ENCODE results near the gene MAF.

Gene MAF

DNA sequence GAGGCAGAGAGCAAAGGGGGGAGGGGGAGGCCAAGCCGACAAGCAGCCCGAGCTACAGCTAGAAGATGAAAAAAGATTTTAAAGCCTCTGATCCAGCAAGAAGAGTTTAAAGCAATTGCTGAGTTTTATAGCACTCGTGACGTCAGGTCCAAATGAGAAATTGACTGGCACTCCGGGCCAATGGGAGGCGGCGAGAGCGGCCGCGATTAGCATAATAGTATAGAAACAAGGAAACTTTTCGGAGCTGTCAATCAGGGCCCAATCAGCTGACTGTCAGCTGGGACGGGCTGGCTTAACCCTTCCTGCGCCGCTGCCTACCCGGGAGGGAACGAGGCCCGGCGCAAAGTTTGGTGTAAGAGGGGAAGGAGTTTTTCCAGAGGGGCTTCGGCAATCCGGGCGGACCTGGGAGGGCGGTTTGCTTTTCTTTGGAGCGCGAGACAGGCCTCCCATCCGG lies at the start of gene MAF:
Gene MAF (minus strand): TSS at position 100 of the 454 bp plus-strand sequence. CDS start 835 bp downstream, outside the sequence.
- peak; percentile 80 to 81 for DNase-seq (ENCODE audit: low read depth in 2 of 2)

DNA sequence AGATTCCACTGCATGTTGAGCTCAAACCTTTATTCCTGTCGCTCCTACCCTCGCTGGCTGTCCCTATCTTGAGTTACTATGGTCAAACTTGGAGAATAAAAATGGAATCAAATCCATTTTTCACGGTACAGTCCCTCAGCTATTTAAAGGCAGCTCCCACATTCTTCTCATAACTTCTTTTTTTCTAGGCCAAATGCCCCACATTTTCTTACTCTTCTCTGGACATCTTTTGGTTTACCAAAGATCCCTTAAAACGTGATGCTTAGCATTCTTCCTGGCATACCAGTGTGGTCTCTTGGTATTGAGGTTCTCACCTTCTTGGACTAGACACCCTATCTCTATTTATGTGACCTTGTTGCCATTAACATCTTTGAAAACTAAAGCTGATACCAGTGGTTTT lies 48.3 kb upstream of the MAF start:
- DNase-seq (ENCODE audit: low read depth in 2 of 2) = no peak

DNA sequence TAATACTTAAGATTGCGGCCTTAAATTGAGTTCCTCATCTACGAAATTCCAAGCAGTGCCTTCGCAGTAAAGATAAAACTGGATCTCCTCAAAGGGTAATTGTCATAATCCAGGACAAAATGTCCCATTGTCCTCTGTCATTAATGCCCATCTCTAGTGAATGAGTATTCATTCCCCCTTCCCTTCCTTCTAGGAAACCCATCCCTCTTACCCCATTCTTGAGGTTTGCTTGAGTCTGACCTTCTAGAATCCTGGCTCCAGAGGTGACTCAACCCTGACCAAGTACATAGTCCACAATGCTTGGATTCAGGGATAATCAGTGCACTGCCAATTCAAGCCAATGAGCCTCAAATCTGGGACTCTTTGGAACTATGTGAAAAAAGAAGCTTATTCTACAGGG lies 47.0 kb upstream of the MAF start:
- DNase-seq (ENCODE audit: low read depth in 2 of 2) = no peak

DNA sequence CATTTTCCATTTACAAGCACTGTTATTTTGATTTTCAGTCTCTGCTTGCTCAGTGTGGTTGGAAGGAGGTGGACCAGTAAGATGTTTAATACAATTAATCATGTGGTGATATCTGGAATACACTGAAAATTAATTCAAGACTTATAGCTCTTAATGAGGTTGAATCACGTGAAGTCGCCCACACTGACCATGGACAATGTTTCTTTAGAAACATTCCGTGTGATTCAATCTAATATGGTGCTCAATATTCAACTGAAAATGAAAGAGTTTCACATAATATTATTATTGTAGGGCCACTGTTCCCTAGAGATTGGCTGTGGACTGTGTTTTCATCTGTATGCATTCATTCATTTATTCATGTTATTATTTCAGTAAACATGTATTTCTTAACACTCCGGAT lies 45.2 kb upstream of the MAF start:
- DNase-seq (ENCODE audit: low read depth in 2 of 2) = no peak

DNA sequence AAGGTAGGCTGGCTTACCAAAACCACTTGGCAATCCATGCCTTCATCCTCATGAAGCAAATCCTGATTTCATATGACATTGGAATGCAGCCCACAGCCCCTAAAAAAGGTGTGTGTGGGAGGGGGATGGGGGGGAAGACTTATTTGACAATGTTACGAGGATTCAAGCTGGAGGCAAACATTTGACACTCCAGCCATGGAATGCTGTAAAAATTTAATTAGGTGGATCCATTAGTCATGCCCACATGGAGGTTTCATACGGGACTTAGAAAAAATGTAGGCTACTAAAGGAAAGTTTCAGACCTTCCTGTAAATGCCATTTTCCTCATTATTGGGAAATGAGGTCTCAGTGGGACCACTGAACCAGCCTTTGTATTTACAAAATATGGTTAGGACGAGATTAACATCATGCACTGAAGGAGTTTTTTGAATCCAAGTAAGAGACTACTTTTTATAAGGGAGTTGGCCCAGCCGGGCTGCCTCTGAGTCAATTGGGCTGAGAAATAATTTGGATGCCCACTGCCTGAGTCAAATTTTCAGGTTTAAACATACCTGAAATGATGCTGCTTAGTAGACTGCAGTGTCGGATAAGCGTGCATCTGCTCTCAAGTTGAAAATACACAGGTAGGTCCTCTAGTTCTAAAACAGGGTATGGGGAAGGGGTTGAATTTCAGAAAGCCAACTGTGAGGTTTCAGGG lies 44.6 kb upstream of the MAF start:
- DNase-seq (ENCODE audit: low read depth in 2 of 2) = no peak

DNA sequence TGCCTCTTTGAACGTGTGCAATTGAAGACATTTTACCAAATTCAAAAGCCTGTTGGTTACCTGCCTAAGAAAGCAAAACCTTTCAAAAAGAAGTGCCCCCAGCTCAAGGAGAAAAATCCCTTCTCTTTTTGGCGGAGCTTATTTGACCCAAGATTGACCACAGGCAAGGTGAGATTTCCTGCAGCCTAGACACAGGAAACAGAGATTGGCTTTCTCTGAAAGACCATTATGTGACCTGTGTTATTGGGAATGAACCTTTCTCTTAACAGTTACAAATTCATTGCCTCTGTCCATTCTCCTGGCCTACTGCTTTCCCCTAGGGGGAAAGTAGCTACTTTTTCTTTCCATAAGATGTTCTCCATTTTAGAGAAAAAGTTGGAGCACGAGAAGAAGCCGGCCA lies 42.1 kb upstream of the MAF start:
- no peak for DNase-seq (ENCODE audit: low read depth in 2 of 2)

DNA sequence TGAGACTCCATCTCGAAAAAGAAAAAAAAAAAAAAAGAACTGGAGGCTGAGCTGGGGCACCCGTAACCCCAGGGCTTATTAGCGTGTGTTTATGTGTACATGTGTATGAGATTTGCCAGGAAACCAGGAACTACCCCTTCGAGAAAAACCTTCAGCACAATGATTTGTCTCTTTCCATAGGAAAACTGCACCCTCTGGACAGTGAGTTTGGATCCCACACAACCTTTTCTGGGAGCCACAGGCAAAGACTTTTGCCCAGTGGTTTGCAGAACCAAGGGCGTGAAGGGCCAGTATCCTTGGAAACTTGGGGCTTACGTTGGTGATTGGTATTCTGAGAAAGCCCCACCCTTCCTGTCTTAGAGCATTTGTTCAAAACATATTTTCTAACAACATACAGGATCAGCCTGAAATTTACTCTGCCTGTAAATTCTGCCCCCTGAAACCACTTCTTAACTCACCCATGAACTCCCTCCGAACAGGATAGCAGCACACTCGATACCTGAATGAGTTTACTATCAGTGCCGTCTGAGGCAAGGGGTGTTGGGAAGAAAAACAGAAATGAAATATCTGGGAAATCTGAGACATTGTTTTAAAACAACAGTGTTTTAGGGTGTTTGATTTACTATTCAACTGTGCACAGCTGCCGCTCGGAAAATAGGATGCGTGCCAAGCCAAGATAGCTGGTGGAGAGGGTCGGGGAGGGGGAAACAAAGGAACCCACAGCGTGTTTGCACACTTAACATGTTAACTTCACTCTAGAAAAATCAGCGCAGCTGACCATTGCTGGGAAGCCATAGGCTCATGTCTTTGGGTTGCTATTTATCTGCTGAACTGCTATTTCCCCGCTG lies 40.2 kb upstream of the MAF start:
- no peak for DNase-seq (ENCODE audit: low read depth in 2 of 2)

DNA sequence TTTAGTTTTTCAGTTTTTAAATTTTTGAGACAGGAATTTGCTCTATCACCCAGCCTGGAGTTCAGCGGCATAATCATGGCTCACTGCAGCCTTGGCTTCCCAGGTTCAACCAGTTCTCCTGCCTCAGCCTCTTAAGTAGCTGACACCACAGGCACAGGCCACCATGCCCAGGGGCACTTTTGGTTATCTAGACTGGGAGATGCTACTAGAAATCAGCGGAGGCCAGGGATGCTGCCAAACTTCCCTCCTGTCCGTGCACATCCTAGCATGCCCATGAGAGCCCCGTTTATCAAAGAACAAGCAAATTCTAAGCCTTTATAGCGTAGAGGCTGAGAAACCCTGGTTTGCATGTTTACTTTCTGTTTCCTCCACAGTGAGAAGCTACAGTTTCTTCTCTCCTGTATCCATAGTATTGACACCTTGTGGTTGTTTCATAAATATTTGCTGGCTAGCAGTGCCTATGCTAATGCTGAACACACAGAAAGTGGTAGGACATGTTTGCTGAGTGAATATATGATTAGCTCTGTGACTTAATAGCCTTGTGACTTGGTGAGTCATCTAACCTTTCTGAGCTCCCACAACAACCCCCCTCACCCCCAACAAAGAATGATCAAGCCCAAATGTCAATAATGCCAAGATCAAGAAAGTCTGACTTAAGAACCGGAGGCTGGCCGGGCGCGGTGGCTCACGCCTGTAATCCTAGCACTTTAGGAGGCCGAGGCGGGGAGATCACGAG lies 39.2 kb upstream of the MAF start:
- DNase-seq (ENCODE audit: low read depth in 2 of 2) = no peak

- no peak for DNase-seq (ENCODE audit: low read depth in 2 of 2)
Measured at GRCh38 chr16:79638386-79638785, 37.8 kb upstream of the MAF start.

DNA sequence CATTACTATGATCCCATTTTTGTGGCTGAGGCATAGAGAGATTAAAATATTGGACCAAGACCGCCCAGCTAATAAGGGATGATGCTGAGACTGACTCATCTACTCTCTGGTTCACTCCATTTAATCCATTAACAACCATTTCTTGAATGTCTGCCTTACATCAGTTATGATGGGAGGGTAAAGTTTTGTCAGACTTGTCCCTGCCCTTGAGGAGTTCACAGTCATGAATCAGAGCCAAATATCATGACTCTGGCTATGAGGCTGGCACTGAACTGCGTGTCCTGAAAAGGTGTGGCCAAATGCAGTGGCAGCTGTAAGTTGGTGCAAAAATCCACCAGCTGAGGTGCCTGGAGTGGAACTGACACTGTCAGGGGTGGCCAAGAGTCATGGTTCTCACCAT lies 35.0 kb upstream of the MAF start:
- no peak for DNase-seq (ENCODE audit: low read depth in 2 of 2)

DNA sequence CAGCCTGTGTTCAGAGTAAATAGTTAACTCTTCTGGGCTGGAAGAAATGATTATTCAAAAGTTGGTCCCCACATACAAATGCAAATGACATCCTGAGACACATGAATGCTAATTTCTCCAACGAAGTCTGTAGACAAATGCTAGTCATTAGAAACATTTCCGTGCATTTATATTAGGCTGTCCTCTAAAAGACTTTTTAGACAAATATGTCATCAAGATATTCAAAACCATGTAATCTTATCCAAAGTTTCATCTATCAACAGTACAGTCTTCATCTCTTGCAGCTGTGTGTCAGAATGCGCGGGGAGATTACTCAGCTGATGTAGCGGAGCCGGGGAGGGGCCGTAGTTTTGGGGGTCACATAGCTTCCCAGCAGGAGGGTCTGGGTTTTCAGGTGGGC lies 33.8 kb upstream of the MAF start:
- DNase-seq (ENCODE audit: low read depth in 2 of 2) = no peak

DNA sequence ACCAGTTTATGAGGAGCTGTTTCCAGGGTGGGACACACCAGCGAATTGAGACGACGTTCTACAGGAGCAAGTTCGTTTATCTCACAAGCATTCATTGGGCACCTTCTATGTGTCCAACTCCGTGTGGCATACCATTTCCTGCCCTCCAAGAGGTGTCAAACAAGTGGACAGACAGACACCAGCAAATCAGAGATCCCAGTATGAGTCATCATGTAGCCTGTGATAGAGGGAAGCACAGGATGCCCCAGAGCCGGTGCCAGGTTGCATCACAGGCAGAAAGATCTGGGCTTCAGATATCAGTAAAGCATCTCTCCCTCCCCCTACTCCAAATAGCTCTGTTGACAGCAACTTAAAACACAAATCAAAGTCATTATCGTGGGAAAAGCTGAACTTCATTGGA lies 31.8 kb upstream of the MAF start:
- DNase-seq (ENCODE audit: low read depth in 2 of 2) = no peak

DNA sequence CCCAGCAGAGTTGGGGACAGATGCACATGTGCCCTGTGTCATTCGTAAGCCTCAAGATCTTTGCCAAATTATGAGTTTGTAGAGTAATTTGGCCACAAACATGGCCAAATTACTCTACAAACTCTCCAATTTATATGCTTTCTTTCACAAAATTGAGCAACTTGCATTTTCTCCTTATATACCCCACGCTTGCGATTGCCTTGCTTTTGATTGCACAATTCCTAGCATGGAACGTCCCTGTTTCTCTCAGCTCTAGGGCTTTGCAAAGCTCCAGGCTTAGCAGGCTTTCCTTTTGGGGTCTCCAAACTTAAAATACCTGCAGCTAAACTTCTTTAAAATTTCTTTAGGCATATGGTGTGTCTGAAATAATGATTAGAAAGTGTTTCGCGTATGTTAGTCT lies 28.5 kb upstream of the MAF start:
- DNase-seq (ENCODE audit: low read depth in 2 of 2) = no peak

DNA sequence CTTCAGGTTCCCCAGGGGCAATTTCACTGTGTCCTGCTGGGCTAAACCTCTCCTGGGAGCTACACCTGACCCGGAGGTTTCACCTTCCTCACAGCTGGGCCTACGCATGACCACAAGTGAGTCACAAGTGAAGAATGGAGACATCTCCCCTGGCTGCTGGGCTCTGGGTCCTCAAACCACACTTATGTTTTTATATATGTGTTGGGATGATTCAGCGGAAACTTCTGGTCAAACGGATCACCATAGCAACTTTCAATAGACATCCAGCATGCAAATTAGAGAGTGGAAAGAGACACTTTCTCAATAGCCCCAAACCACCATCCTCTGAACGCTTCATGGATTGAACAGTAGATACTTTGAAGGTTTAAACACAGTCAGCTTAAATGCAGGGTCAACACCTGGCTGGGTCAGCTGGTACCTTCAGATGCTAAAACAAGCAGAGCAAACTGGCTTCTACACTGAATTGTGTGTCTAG lies 28.0 kb upstream of the MAF start:
- DNase-seq (ENCODE audit: low read depth in 2 of 2) = peak; percentile 66 to 73

- no peak for DNase-seq (ENCODE audit: low read depth in 2 of 2)
Measured at GRCh38 chr16:79627092-79627491, 26.6 kb upstream of the MAF start.

GRCh38 chr16:79625738-79626137 lies 25.2 kb upstream of the MAF start:
- DNase-seq (ENCODE audit: low read depth in 2 of 2) = no peak

- no peak for DNase-seq (ENCODE audit: low read depth in 2 of 2)
Measured at GRCh38 chr16:79623824-79624223, 23.3 kb upstream of the MAF start.

- no peak for DNase-seq (ENCODE audit: low read depth in 2 of 2)
Measured at GRCh38 chr16:79623062-79623461, 22.5 kb upstream of the MAF start.

DNA sequence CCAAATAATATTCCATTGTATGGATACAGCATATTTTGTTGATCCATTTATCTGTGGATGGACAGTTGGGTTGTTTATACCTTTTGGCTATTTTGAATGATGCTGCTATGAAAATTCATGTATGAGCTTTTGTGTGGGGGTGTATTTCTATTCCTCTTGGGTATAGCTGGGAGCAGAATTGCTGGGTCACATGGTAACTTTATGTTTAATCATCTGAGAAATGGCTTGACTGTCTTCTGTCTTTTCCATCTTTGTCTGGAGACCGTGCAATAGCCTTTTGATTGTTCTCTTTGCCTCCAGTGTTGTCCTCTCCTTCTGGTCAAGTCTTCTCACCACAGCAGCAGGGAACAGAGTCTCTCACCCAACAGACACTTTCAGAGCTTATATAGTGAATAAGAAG lies 20.5 kb upstream of the MAF start:
- no peak for DNase-seq (ENCODE audit: low read depth in 2 of 2)

GRCh38 chr16:79618692-79619050 lies 18.1 kb upstream of the MAF start:
- DNase-seq (ENCODE audit: low read depth in 2 of 2) = peak in 1 of 2 donors; percentile 44

GRCh38 chr16:79618041-79618691 lies 17.6 kb upstream of the MAF start:
- DNase-seq (ENCODE audit: low read depth in 2 of 2) = no peak

- DNase-seq (ENCODE audit: low read depth in 2 of 2) = no peak
Measured at GRCh38 chr16:79613009-79613408, 12.5 kb upstream of the MAF start.
